ENCODE data around the gene DSCAM. TPM values are rescaled to one million over a fixed set of nuclear protein-coding genes. Genes with fewer than 3 reads are reported as not detected.

DSCAM gene
- total RNA-seq, 1 donor from 2014 or later, result not detected

- no peak for DNase-seq (ENCODE audit: low read depth in 2 of 2)
Observed at GRCh38 chr21:40707656-40708244, 139.2 kb downstream of the DSCAM start.

- no peak for DNase-seq (ENCODE audit: low read depth in 2 of 2)
Observed at GRCh38 chr21:40706806-40707655, 139.9 kb downstream of the DSCAM start.

- DNase-seq (ENCODE audit: low read depth in 2 of 2), result no peak
Observed at GRCh38 chr21:40706176-40706575, 140.8 kb downstream of the DSCAM start.

- no peak for DNase-seq (ENCODE audit: low read depth in 2 of 2)
Observed at GRCh38 chr21:40704141-40704540, 142.8 kb downstream of the DSCAM start.

- no peak for DNase-seq (ENCODE audit: low read depth in 2 of 2)
Observed at GRCh38 chr21:40699366-40699765, 147.6 kb downstream of the DSCAM start.

- DNase-seq (ENCODE audit: low read depth in 2 of 2), result no peak
Observed at GRCh38 chr21:40696246-40696645, 150.7 kb downstream of the DSCAM start.

GRCh38 chr21:40689840-40690360 is 157.1 kb downstream of the DSCAM start:
- no peak for DNase-seq (ENCODE audit: low read depth in 2 of 2)

GRCh38 chr21:40689217-40689616 is 157.7 kb downstream of the DSCAM start:
- no peak for DNase-seq (ENCODE audit: low read depth in 2 of 2)

GRCh38 chr21:40688106-40688864 is 158.7 kb downstream of the DSCAM start:
- no peak for DNase-seq (ENCODE audit: low read depth in 2 of 2)

- DNase-seq (ENCODE audit: low read depth in 2 of 2), result no peak
Observed at GRCh38 chr21:40687625-40688024, 159.3 kb downstream of the DSCAM start.

GRCh38 chr21:40686526-40686925 is 160.4 kb downstream of the DSCAM start:
- no peak for DNase-seq (ENCODE audit: low read depth in 2 of 2)

GRCh38 chr21:40685141-40685540 is 161.8 kb downstream of the DSCAM start:
- no peak for DNase-seq (ENCODE audit: low read depth in 2 of 2)

- no peak for DNase-seq (ENCODE audit: low read depth in 2 of 2)
Observed at GRCh38 chr21:40684726-40685125, 162.2 kb downstream of the DSCAM start.

GRCh38 chr21:40683349-40683748 is 163.6 kb downstream of the DSCAM start:
- no peak for DNase-seq (ENCODE audit: low read depth in 2 of 2)

GRCh38 chr21:40681164-40681859 is 165.6 kb downstream of the DSCAM start:
- no peak for DNase-seq (ENCODE audit: low read depth in 2 of 2)

- DNase-seq (ENCODE audit: low read depth in 2 of 2), result no peak
Observed at GRCh38 chr21:40680311-40680710, 166.6 kb downstream of the DSCAM start.

- DNase-seq (ENCODE audit: low read depth in 2 of 2), result no peak
Observed at GRCh38 chr21:40678681-40679284, 168.2 kb downstream of the DSCAM start.

GRCh38 chr21:40675017-40675416 is 171.9 kb downstream of the DSCAM start:
- DNase-seq (ENCODE audit: low read depth in 2 of 2), result no peak

- no peak for DNase-seq (ENCODE audit: low read depth in 2 of 2)
Observed at GRCh38 chr21:40672602-40673001, 174.4 kb downstream of the DSCAM start.

- no peak for DNase-seq (ENCODE audit: low read depth in 2 of 2)
Observed at GRCh38 chr21:40671716-40672115, 175.2 kb downstream of the DSCAM start.

Data from dermis microvascular lymphatic vessel endothelial cell (primary cell).